ENCODE measurements around the gene TRIAP1.
"Not testable (repeated sequence)": the region's sequence is repeated elsewhere in the genome, so short reads cannot be mapped to it uniquely, and the experiment has no call there.

TRIAP1 gene

GRCh38 chr12:120468325-120468820 lies 22.2 kb upstream of the TRIAP1 start:
- no peak for FAIRE-seq

- FAIRE-seq: no peak
These were observed 21.3 kb upstream of the TRIAP1 start for GRCh38 chr12:120467439-120467838.

GRCh38 chr12:120466560-120467315 lies 20.6 kb upstream of the TRIAP1 start:
- peak; percentile 72 for FAIRE-seq

GRCh38 chr12:120465756-120466155 lies 19.6 kb upstream of the TRIAP1 start:
- FAIRE-seq: no peak

- FAIRE-seq: no peak
These were observed 17.5 kb upstream of the TRIAP1 start for GRCh38 chr12:120463712-120464111.

- FAIRE-seq: no peak
These were observed 16.0 kb upstream of the TRIAP1 start for GRCh38 chr12:120462099-120462640.

- FAIRE-seq: no peak
These were observed 14.0 kb upstream of the TRIAP1 start for GRCh38 chr12:120460157-120460556.

- FAIRE-seq: no peak
These were observed 10.9 kb upstream of the TRIAP1 start for GRCh38 chr12:120457133-120457532.

GRCh38 chr12:120455302-120455701 lies 9.1 kb upstream of the TRIAP1 start:
- no peak for FAIRE-seq

GRCh38 chr12:120453977-120454376 lies 7.8 kb upstream of the TRIAP1 start:
- FAIRE-seq: peak; percentile 73

- FAIRE-seq: no peak
These were observed 7.0 kb upstream of the TRIAP1 start for GRCh38 chr12:120453060-120453750.

- FAIRE-seq: not testable (repeated sequence)
These were observed 6.3 kb upstream of the TRIAP1 start for GRCh38 chr12:120452524-120452923.

GRCh38 chr12:120447992-120448391 lies 1.8 kb upstream of the TRIAP1 start:
- FAIRE-seq: no peak

GRCh38 chr12:120446844-120447178 lies 627 bp upstream of the TRIAP1 start:
- not testable (repeated sequence) for FAIRE-seq

- FAIRE-seq: no peak
These were observed 1.5 kb downstream of the TRIAP1 start for GRCh38 chr12:120444676-120445075.

- no peak for FAIRE-seq
These were observed 6.4 kb downstream of the TRIAP1 start for GRCh38 chr12:120439646-120440247.

- FAIRE-seq: no peak
These were observed 7.5 kb downstream of the TRIAP1 start for GRCh38 chr12:120438495-120439198.

GRCh38 chr12:120437735-120438494 lies 8.3 kb downstream of the TRIAP1 start, which contains the start of gene COX6A1:
TSS of gene COX6A1 (plus strand) at chr12:120438113. CDS start at chr12:120438127, 14 bp downstream.
- peak; percentile 96 for FAIRE-seq

GRCh38 chr12:120432772-120433525 lies 13.2 kb downstream of the TRIAP1 start:
- FAIRE-seq: no peak

GRCh38 chr12:120429368-120429767 lies 16.8 kb downstream of the TRIAP1 start:
- no peak for FAIRE-seq

- FAIRE-seq: no peak
These were observed 17.5 kb downstream of the TRIAP1 start for GRCh38 chr12:120428597-120429229.
